Neural cell (in vitro differentiated cells): ENCODE measurements around the gene IFRD2. TPM values are rescaled to one million over a fixed set of nuclear protein-coding genes. Genes with fewer than 3 reads are reported as not detected.

Experiments
- H2AFZ ChIP-seq: fragments of 200-600, 300-800 bp; sonication (generic), shearing (Covaris generic); 2 replicates; pipeline ENCODE4 v1.6.0; 2014; ENCODE audit warnings: low read depth, mild to moderate bottlenecking, antibody characterized with exemption, low read length, moderate library complexity
- H3F3A ChIP-seq: fragments of 200-600 bp; shearing (Covaris generic); 2 replicates; pipeline ENCODE4 v1.6.1; 2016; ENCODE audit warnings: mild to moderate bottlenecking, moderate library complexity, mixed read lengths, antibody characterized with exemption, low read length; ENCODE audit not compliant: insufficient read depth, poor library complexity, severe bottlenecking
- H3K27ac ChIP-seq: fragments of 200-600, 300-800 bp; sonication (generic), shearing (Covaris generic); 2 replicates; pipeline ENCODE4 v1.5.1; 2014; ENCODE audit warnings: mild to moderate bottlenecking, low read length, moderate library complexity
- H3K27me3 ChIP-seq: fragments of 300-800, 200-600 bp; sonication (generic), shearing (Covaris generic); 2 replicates; pipeline ENCODE4 v1.6.0; 2014; ENCODE audit warnings: mild to moderate bottlenecking, low read depth, low read length, moderate library complexity; ENCODE audit not compliant: insufficient read depth
- H3K36me3 ChIP-seq: fragments of 300-800, 200-600 bp; sonication (generic), shearing (Covaris generic); 2 replicates; pipeline ENCODE4 v1.5.1; 2014; ENCODE audit warnings: mild to moderate bottlenecking, antibody characterized with exemption, low read length, moderate library complexity; ENCODE audit not compliant: insufficient read depth
- H3K4me2 ChIP-seq: fragments of 300-800, 200-600 bp; sonication (generic), shearing (Covaris generic); 2 replicates; pipeline ENCODE4 v1.6.0; 2014; ENCODE audit warnings: mild to moderate bottlenecking, low read length
- H3K4me3 ChIP-seq: fragments of 300-800, 200-600 bp; sonication (generic), shearing (Covaris generic); 2 replicates; pipeline ENCODE4 v1.5.1; 2014; ENCODE audit warnings: mild to moderate bottlenecking, low read length, moderate library complexity
- H3K79me2 ChIP-seq: fragments of 200-600 bp; shearing (Covaris generic); replicated peaks from 2 replicates; pipeline ENCODE4 v1.6.0; 2014; ENCODE audit warnings: mild to moderate bottlenecking, low read length, moderate library complexity; ENCODE audit not compliant: insufficient read depth
- H3K9ac ChIP-seq: fragments of 300-800, 200-600 bp; sonication (generic), shearing (Covaris generic); 2 replicates; pipeline ENCODE4 v1.6.1; 2016; ENCODE audit warnings: mild to moderate bottlenecking, low read length, mixed read lengths
- H3K9me2 ChIP-seq: fragments of 200-600 bp; shearing (Covaris generic); 2 replicates; pipeline ENCODE4 v1.6.1; 2016; ENCODE audit warnings: mild to moderate bottlenecking, low read length, mixed read lengths; ENCODE audit not compliant: insufficient read depth
- H3K9me3 ChIP-seq: fragments of 200-600, 300-800 bp; sonication (generic), shearing (Covaris generic); 2 replicates; pipeline ENCODE4 v1.6.1; 2016; ENCODE audit warnings: mild to moderate bottlenecking, mixed run types, low read length, moderate library complexity, mixed read lengths
- H4K20me1 ChIP-seq: fragments of 200-600 bp; shearing (Covaris generic); 2 replicates; pipeline ENCODE4 v1.6.1; 2016; ENCODE audit warnings: mild to moderate bottlenecking, mixed run types; ENCODE audit not compliant: insufficient read depth
- CTCF ChIP-seq: fragments of 450-650 bp; IDR thresholded peaks from 2 replicates; pipeline ENCODE4 v1.5.1; 2014; ENCODE audit warnings: antibody characterized with exemption, mild to moderate bottlenecking, moderate library complexity; ENCODE audit not compliant: poor library complexity, severe bottlenecking
- EP300 ChIP-seq: fragments of 450-650 bp; conservative IDR thresholded peaks from 2 replicates; pipeline ENCODE4 v1.6.1; 2014; ENCODE audit warnings: antibody characterized with exemption, mild to moderate bottlenecking, moderate library complexity; ENCODE audit not compliant: poor library complexity, severe bottlenecking
- EZH2 ChIP-seq: fragments of 200-600, 300-800 bp; shearing (Covaris generic), sonication (generic); IDR thresholded peaks from 2 replicates; pipeline ENCODE4 v1.6.1; 2014; ENCODE audit warnings: antibody characterized with exemption, low read length, borderline replicate concordance, mild to moderate bottlenecking; ENCODE audit not compliant: insufficient read depth, poor library complexity, severe bottlenecking
- MXI1 ChIP-seq: fragments of 450-650 bp; conservative IDR thresholded peaks from 2 replicates; pipeline ENCODE4 v1.6.1; 2014; ENCODE audit warnings: antibody characterized with exemption, mild to moderate bottlenecking; ENCODE audit not compliant: poor library complexity, severe bottlenecking
- POLR2AphosphoS5 ChIP-seq: IDR thresholded peaks from 2 replicates; pipeline ENCODE4 v1.6.1; 2012
- RAD21 ChIP-seq: fragments of 450-650 bp; conservative IDR thresholded peaks from 2 replicates; pipeline ENCODE4 v1.6.1; 2014; ENCODE audit warnings: antibody characterized with exemption, mild to moderate bottlenecking, moderate library complexity
- REST ChIP-seq: IDR thresholded peaks from 2 replicates; pipeline ENCODE4 v1.6.1; 2012; ENCODE audit warnings: borderline replicate concordance
- SMC3 ChIP-seq: fragments of 450-650 bp; conservative IDR thresholded peaks from 2 replicates; pipeline ENCODE4 v1.6.1; 2014; ENCODE audit warnings: antibody characterized with exemption, mild to moderate bottlenecking, moderate library complexity; ENCODE audit not compliant: poor library complexity
- TAF1 ChIP-seq: IDR thresholded peaks from 2 replicates; pipeline ENCODE4 v1.6.1; 2012; ENCODE audit warnings: low read depth
- polyA plus RNA-seq: library from polyadenylated mRNA; depleted of rRNA; stranded (reverse); fragments of >200 nt; gene quantifications from 2 replicates; pipeline ENCODE4 v1.2.3, GENCODE V29; 2014

The IFRD2 gene
- polyA plus RNA-seq, 1 donor from 2014 or later, result 41.8 TPM

- Histone ChIP-seq H3K9ac (no peak overlapping the region), H4K20me1 (no peaks in the 10 kb centered on the region), H3K4me3 (no peak overlapping the region), H3K9me2 (no peaks in the 10 kb centered on the region), H2AFZ (no peak overlapping the region), H3K9me3 (no peaks in the 10 kb centered on the region), H3K79me2 (peaks cover 70% of the 10 kb centered on the region), H3K4me2 (no peak overlapping the region), H3F3A (no peaks in the 10 kb centered on the region), H3K27me3 (no peaks in the 10 kb centered on the region), H3K36me3 (no peaks in the 10 kb centered on the region), H3K27ac (no peak overlapping the region)
- no peak for TF ChIP-seq EZH2
- no peak for TF ChIP-seq RAD21
- no peak for TF ChIP-seq REST
- no peak for TF ChIP-seq MXI1
- TF ChIP-seq TAF1, result no peak
- no peak for TF ChIP-seq EP300
- TF ChIP-seq POLR2AphosphoS5, result no peak
- no peak for TF ChIP-seq CTCF
- no peak for TF ChIP-seq SMC3
Measured at GRCh38 chr3:50248387-50248786, 43.8 kb downstream of the IFRD2 start.

- peak overlapping the region; percentile 96 for H3K27ac ChIP-seq
- no peaks in the 10 kb centered on the region for H3K27me3 ChIP-seq
- H3K9me3 ChIP-seq, result no peaks in the 10 kb centered on the region
- H2AFZ ChIP-seq, result no peak overlapping the region
- H3K9me2 ChIP-seq, result no peaks in the 10 kb centered on the region
- H3K79me2 ChIP-seq, result peaks cover 86% of the 10 kb centered on the region
- H3K36me3 ChIP-seq, result no peaks in the 10 kb centered on the region
- TF ChIP-seq EZH2 (no peak), CTCF (no peak), EP300 (no peak), REST (no peak), RAD21 (no peak), SMC3 (no peak), POLR2AphosphoS5 (no peak), TAF1 (no peak), MXI1 (no peak)
- H3K9ac ChIP-seq, result peak overlapping the region; percentile 83
- peak overlapping the region; percentile 46 for H3K4me2 ChIP-seq
- H3F3A ChIP-seq, result no peaks in the 10 kb centered on the region
- H3K4me3 ChIP-seq, result peak overlapping the region; percentile 62
- no peaks in the 10 kb centered on the region for H4K20me1 ChIP-seq
Measured at GRCh38 chr3:50246517-50246954, 45.7 kb downstream of the IFRD2 start.
